SK-N-SH (cell line): Measurements from ENCODE around the gene ATP8A1.

Source experiments
- ELF1 ChIP-seq: IDR thresholded peaks from 2 replicates; pipeline ENCODE4 v1.4.0; 2012
- EP300 ChIP-seq, 2 experiments: IDR thresholded peaks; 2 replicates each; pipeline versions ENCODE4 v1.4.0 to v1.6.1; 2012; ENCODE audit warnings: borderline replicate concordance in 1 of 2, low read depth in 1 of 2, low read length in 1 of 2
- EZH2phosphoT487 ChIP-seq: fragments of 200-600 bp; sonication (generic); IDR thresholded peaks from 2 replicates; pipeline ENCODE4 v1.6.1; 2017; ENCODE audit warnings: low read depth, mixed run types, mild to moderate bottlenecking, antibody characterized with exemption, moderate library complexity, borderline replicate concordance
- FOSL2 ChIP-seq: IDR thresholded peaks from 2 replicates; pipeline ENCODE4 v1.4.0; 2012; ENCODE audit warnings: low read depth, mild to moderate bottlenecking, moderate library complexity, borderline replicate concordance
- FOXM1 ChIP-seq: IDR thresholded peaks from 2 replicates; pipeline ENCODE4 v1.4.0; 2012; ENCODE audit warnings: low read depth, mild to moderate bottlenecking
- POLR2AphosphoS5 ChIP-seq: IDR thresholded peaks from 2 replicates; pipeline ENCODE4 v1.6.1; 2012; ENCODE audit warnings: low read depth, low read length
- RAD21 ChIP-seq: IDR thresholded peaks from 2 replicates; pipeline ENCODE4 v1.6.1; 2012; ENCODE audit warnings: mild to moderate bottlenecking, low read length
- RCOR1 ChIP-seq: fragments of 150-350 bp; IDR thresholded peaks from 2 replicates; pipeline ENCODE4 v1.6.1; 2017; ENCODE audit warnings: antibody characterized with exemption, low read length
- RFX5 ChIP-seq: IDR thresholded peaks from 2 replicates; pipeline ENCODE4 v1.6.1; 2012; ENCODE audit warnings: mild to moderate bottlenecking, improper control_type of control experiment, low read length
- SMC3 ChIP-seq: IDR thresholded peaks from 2 replicates; pipeline ENCODE4 v1.6.1; 2012; ENCODE audit warnings: low read depth, low read length, improper control_type of control experiment
- YY1 ChIP-seq: IDR thresholded peaks from 2 replicates; pipeline ENCODE4 v1.4.0; 2012; ENCODE audit warnings: low read depth, mild to moderate bottlenecking
- TF ChIP-seq, protein P1 (sequence below): fragments of 200-600 bp; sonication (generic); IDR thresholded peaks from 2 replicates; pipeline ENCODE4 v1.6.1; 2017; ENCODE audit warnings: antibody characterized with exemption, mild to moderate bottlenecking, moderate library complexity
- TF ChIP-seq, protein P2 (sequence below): IDR thresholded peaks from 2 replicates; pipeline ENCODE4 v1.4.0; 2012; ENCODE audit warnings: low read depth, borderline replicate concordance

- TF ChIP-seq, protein P1, sequence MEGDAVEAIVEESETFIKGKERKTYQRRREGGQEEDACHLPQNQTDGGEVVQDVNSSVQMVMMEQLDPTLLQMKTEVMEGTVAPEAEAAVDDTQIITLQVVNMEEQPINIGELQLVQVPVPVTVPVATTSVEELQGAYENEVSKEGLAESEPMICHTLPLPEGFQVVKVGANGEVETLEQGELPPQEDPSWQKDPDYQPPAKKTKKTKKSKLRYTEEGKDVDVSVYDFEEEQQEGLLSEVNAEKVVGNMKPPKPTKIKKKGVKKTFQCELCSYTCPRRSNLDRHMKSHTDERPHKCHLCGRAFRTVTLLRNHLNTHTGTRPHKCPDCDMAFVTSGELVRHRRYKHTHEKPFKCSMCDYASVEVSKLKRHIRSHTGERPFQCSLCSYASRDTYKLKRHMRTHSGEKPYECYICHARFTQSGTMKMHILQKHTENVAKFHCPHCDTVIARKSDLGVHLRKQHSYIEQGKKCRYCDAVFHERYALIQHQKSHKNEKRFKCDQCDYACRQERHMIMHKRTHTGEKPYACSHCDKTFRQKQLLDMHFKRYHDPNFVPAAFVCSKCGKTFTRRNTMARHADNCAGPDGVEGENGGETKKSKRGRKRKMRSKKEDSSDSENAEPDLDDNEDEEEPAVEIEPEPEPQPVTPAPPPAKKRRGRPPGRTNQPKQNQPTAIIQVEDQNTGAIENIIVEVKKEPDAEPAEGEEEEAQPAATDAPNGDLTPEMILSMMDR: no peak
- no peak for TF ChIP-seq FOSL2
- TF ChIP-seq RFX5: no peak
- TF ChIP-seq EP300 (IDR thresholded peaks at IDR 0.05; ENCODE audit: borderline replicate concordance in 1 of 2, low read depth in 1 of 2, low read length in 1 of 2): no peak
- no peak for TF ChIP-seq POLR2AphosphoS5
- no peak for TF ChIP-seq EZH2phosphoT487
- TF ChIP-seq RAD21: no peak
- TF ChIP-seq ELF1: no peak
- TF ChIP-seq, protein P2, sequence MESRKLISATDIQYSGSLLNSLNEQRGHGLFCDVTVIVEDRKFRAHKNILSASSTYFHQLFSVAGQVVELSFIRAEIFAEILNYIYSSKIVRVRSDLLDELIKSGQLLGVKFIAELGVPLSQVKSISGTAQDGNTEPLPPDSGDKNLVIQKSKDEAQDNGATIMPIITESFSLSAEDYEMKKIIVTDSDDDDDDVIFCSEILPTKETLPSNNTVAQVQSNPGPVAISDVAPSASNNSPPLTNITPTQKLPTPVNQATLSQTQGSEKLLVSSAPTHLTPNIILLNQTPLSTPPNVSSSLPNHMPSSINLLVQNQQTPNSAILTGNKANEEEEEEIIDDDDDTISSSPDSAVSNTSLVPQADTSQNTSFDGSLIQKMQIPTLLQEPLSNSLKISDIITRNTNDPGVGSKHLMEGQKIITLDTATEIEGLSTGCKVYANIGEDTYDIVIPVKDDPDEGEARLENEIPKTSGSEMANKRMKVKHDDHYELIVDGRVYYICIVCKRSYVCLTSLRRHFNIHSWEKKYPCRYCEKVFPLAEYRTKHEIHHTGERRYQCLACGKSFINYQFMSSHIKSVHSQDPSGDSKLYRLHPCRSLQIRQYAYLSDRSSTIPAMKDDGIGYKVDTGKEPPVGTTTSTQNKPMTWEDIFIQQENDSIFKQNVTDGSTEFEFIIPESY: no peak
- TF ChIP-seq RCOR1: no peak
- TF ChIP-seq FOXM1: no peak
- no peak for TF ChIP-seq YY1
- no peak for TF ChIP-seq SMC3
Observed at GRCh38 chr4:42541647-42542046, 115.3 kb downstream of the ATP8A1 start.
